WTC11 (cell line): ENCODE data around the gene ERBB4. TPM values are rescaled to one million over a fixed set of nuclear protein-coding genes. Genes with fewer than 3 reads are reported as not detected.

Experiments
- ATAC-seq: fragments of 200-7000 bp; cut with Tn5 transposase; 2 replicates; pipeline ENCODE4 v1.10.0; 2021; ENCODE audit warnings: mild to moderate bottlenecking, moderate library complexity
- CTCF ChIA-PET: fragments of 300-600 bp; sonication (Branson Sonifier 250); formaldehyde crosslinking; loops from one replicate; lab custom pipeline; 2021; ENCODE audit warnings: antibody characterized with exemption; lab: Charles Lee
- POLR2A ChIA-PET: fragments of 350-600 bp; sonication (Branson Sonifier 250); formaldehyde crosslinking; loops from one replicate; lab custom pipeline; 2021; ENCODE audit warnings: antibody characterized with exemption; lab: Charles Lee
- DNase-seq: peaks from one replicate; pipeline ENCODE4 v3.0.0; 2021; ENCODE audit warnings: low spot score
- H3K27ac Mint-ChIP-seq: 2 replicates; pipeline ENCODE4 v1.8.0; 2021; ENCODE audit warnings: mixed read lengths
- H3K27me3 Mint-ChIP-seq: 2 replicates; pipeline ENCODE4 v1.8.0; 2021; ENCODE audit warnings: low read depth, mild to moderate bottlenecking, moderate library complexity, mixed read lengths
- H3K36me3 Mint-ChIP-seq: 2 replicates; pipeline ENCODE4 v1.8.0; 2021; ENCODE audit warnings: mixed read lengths
- H3K4me1 Mint-ChIP-seq: 2 replicates; pipeline ENCODE4 v1.8.0; 2022; ENCODE audit warnings: mixed read lengths
- H3K4me3 Mint-ChIP-seq: 2 replicates; pipeline ENCODE4 v1.8.0; 2021; ENCODE audit warnings: mild to moderate bottlenecking, moderate library complexity, mixed read lengths
- H3K9me3 Mint-ChIP-seq: 2 replicates; pipeline ENCODE4 v1.8.0; 2021; ENCODE audit warnings: mixed read lengths
- ATF2 ChIP-seq: sonication (generic); formaldehyde crosslinking; IDR thresholded peaks from 2 replicates; pipeline ENCODE4 v1.8.1; 2022; ENCODE audit warnings: low read depth, missing genetic modification reagents, borderline replicate concordance
- CREB1 ChIP-seq: sonication (generic); formaldehyde crosslinking; IDR thresholded peaks from 2 replicates; pipeline ENCODE4 v1.8.0; 2023; ENCODE audit warnings: mild to moderate bottlenecking, missing genetic modification reagents
- E2F4 ChIP-seq: sonication (generic); formaldehyde crosslinking; IDR thresholded peaks from 2 replicates; pipeline ENCODE4 v1.8.1; 2022; ENCODE audit warnings: low read depth, mild to moderate bottlenecking, moderate library complexity, missing genetic modification reagents, borderline replicate concordance
- FOXP1 ChIP-seq: sonication (generic); formaldehyde crosslinking; IDR thresholded peaks from 2 replicates; pipeline ENCODE4 v1.8.0; 2022; ENCODE audit warnings: missing genetic modification reagents, mild to moderate bottlenecking, moderate library complexity, borderline replicate concordance
- GABPB1 ChIP-seq: sonication (generic); formaldehyde crosslinking; IDR thresholded peaks from 2 replicates; pipeline ENCODE4 v1.8.1; 2023; ENCODE audit warnings: mild to moderate bottlenecking, missing genetic modification reagents
- GTF2I ChIP-seq: fragments of 250-450 bp; sonication (Bioruptor Pico); conservative IDR thresholded peaks from 2 replicates; pipeline ENCODE4 v1.4.0; 2021; ENCODE audit warnings: mild to moderate bottlenecking
- JUN ChIP-seq: sonication (generic); formaldehyde crosslinking; IDR thresholded peaks from 2 replicates; pipeline ENCODE4 v1.8.0; 2023; ENCODE audit warnings: mild to moderate bottlenecking, missing genetic modification reagents
- NFYB ChIP-seq: sonication (generic); formaldehyde crosslinking; conservative IDR thresholded peaks from 2 replicates; pipeline ENCODE4 v1.8.0; 2022; ENCODE audit warnings: low read depth, missing genetic modification reagents
- NR3C1 ChIP-seq: sonication (generic); formaldehyde crosslinking; conservative IDR thresholded peaks from 2 replicates; pipeline ENCODE4 v1.8.1; 2023; ENCODE audit warnings: low read depth, mild to moderate bottlenecking, missing genetic modification reagents
- PREB ChIP-seq: sonication (generic); formaldehyde crosslinking; IDR thresholded peaks from 2 replicates; pipeline ENCODE4 v1.8.1; 2022; ENCODE audit warnings: mild to moderate bottlenecking, missing genetic modification reagents, moderate library complexity, borderline replicate concordance
- SMAD3 ChIP-seq: sonication (generic); formaldehyde crosslinking; IDR thresholded peaks from 2 replicates; pipeline ENCODE4 v1.8.0; 2022; ENCODE audit warnings: missing genetic modification reagents, mild to moderate bottlenecking, borderline replicate concordance
- SOX15 ChIP-seq: fragments of 250-450 bp; sonication (Bioruptor Pico); IDR thresholded peaks from 2 replicates; pipeline ENCODE4 v1.9.0; 2021; ENCODE audit warnings: mild to moderate bottlenecking
- USF2 ChIP-seq: sonication (generic); formaldehyde crosslinking; IDR thresholded peaks from 2 replicates; pipeline ENCODE4 v1.8.1; 2023; ENCODE audit warnings: mild to moderate bottlenecking, missing genetic modification reagents, moderate library complexity
- ZBTB21 ChIP-seq: sonication (generic); formaldehyde crosslinking; IDR thresholded peaks from 2 replicates; pipeline ENCODE4 v1.8.1; 2023; ENCODE audit warnings: mild to moderate bottlenecking, missing genetic modification reagents, borderline replicate concordance
- ZNF138 ChIP-seq: sonication (generic); formaldehyde crosslinking; conservative IDR thresholded peaks from 2 replicates; pipeline ENCODE4 v1.8.1; 2022; ENCODE audit warnings: mild to moderate bottlenecking, moderate library complexity, missing genetic modification reagents
- ZNF219 ChIP-seq: sonication (generic); formaldehyde crosslinking; IDR thresholded peaks from 2 replicates; pipeline ENCODE4 v1.8.0; 2023; ENCODE audit warnings: missing genetic modification reagents, mild to moderate bottlenecking, borderline replicate concordance
- ZNF232 ChIP-seq: sonication (generic); formaldehyde crosslinking; IDR thresholded peaks from 2 replicates; pipeline ENCODE4 v1.8.0; 2022; ENCODE audit warnings: mild to moderate bottlenecking, missing genetic modification reagents
- ZNF396 ChIP-seq: fragments of 250-450 bp; sonication (Bioruptor Pico); IDR thresholded peaks from 2 replicates; pipeline ENCODE4 v1.8.0; 2021; ENCODE audit warnings: mild to moderate bottlenecking, moderate library complexity, borderline replicate concordance
- ZNF416 ChIP-seq: fragments of 250-450 bp; sonication (Bioruptor Pico); IDR thresholded peaks from 2 replicates; pipeline ENCODE4 v1.9.0; 2021; ENCODE audit warnings: mild to moderate bottlenecking, inconsistent platforms
- ZNF532 ChIP-seq: fragments of 250-450 bp; sonication (Bioruptor Pico); IDR thresholded peaks from 2 replicates; pipeline ENCODE4 v1.9.0; 2021; ENCODE audit warnings: mild to moderate bottlenecking, borderline replicate concordance
- ZSCAN18 ChIP-seq: fragments of 250-450 bp; sonication (Bioruptor Pico); IDR thresholded peaks from 2 replicates; pipeline ENCODE4 v2.1.2; 2022; ENCODE audit warnings: mild to moderate bottlenecking, moderate library complexity
- total RNA-seq: library from RNA; stranded (reverse); gene quantifications from 3 replicates; pipeline ENCODE4 v1.2.3, GENCODE V29; 2021

Gene ERBB4
- total RNA-seq, 1 experiment from 2014 or later = 1.6 TPM

- no peak for TF ChIP-seq ZBTB21 (CRISPR knock-in tag)
- no peak for TF ChIP-seq CREB1 (CRISPR knock-in tag)
- no peak for TF ChIP-seq ZNF219 (CRISPR knock-in tag)
- TF ChIP-seq PREB = no peak
- TF ChIP-seq GABPB1 = no peak
- no peak for TF ChIP-seq ZNF232 (CRISPR knock-in tag)
- no peak for TF ChIP-seq SMAD3 (CRISPR knock-in tag)
- no peak for TF ChIP-seq ZNF532 (CRISPR knock-in tag)
- TF ChIP-seq ZNF396 (CRISPR knock-in tag) = no peak
- peak; percentile 70 for DNase-seq
- no peaks in the 10 kb centered on the region for H3K9me3 Mint-ChIP-seq
- H3K36me3 Mint-ChIP-seq = no peaks in the 10 kb centered on the region
- CTCF ChIA-PET = no interaction called here
- H3K4me3 Mint-ChIP-seq = no peak overlapping the region
- H3K4me1 Mint-ChIP-seq = peaks cover 13% of the 10 kb centered on the region
- ATAC-seq = peak; percentile 97
- POLR2A ChIA-PET = no interaction called here
- H3K27ac Mint-ChIP-seq = no peak overlapping the region; the same call in 1 of the 2 replicates
- H3K27me3 Mint-ChIP-seq = no peaks in the 10 kb centered on the region
Observed at GRCh38 chr2:212288308-212288707, 250.3 kb downstream of the ERBB4 start.

- CTCF ChIA-PET = interaction anchor here (1.3 kb wide), 1 partner anchor 283 kb away, joined by 4 read pairs; no protein-coding TSS in a partner anchor
- POLR2A ChIA-PET = no interaction called here
Observed at GRCh38 chr2:212284166-212284565, 254.4 kb downstream of the ERBB4 start.

More at GRCh38 chr2:212284166-212284565, 254.4 kb downstream of the ERBB4 start:
- TF ChIP-seq JUN (CRISPR knock-in tag) (no peak), ZSCAN18 (no peak), E2F4 (CRISPR knock-in tag) (no peak), GTF2I (no peak), FOXP1 (no peak), USF2 (CRISPR knock-in tag) (no peak), ZNF138 (CRISPR knock-in tag) (no peak), SOX15 (CRISPR knock-in tag) (no peak), CREB1 (CRISPR knock-in tag) (no peak), NR3C1 (no peak), ZNF416 (CRISPR knock-in tag) (no peak), ZNF219 (CRISPR knock-in tag) (no peak), ZNF232 (CRISPR knock-in tag) (no peak), NFYB (CRISPR knock-in tag) (no peak), ATF2 (CRISPR knock-in tag) (no peak)
- DNase-seq (no peak), ATAC-seq (no peak)
- H3K9me3 Mint-ChIP-seq = no peaks in the 10 kb centered on the region
- H3K27me3 Mint-ChIP-seq = no peaks in the 10 kb centered on the region
- H3K4me1 Mint-ChIP-seq = peaks cover 13% of the 10 kb centered on the region
- H3K27ac Mint-ChIP-seq = no peak overlapping the region
- H3K4me3 Mint-ChIP-seq = no peak overlapping the region
- no peaks in the 10 kb centered on the region for H3K36me3 Mint-ChIP-seq
